Neutrophil (primary cell): Measurements from ENCODE around the gene WDR62.

Source experiments
- H3K27ac ChIP-seq: fragments of 200-600 bp; sonication (generic); 2 replicates; pipeline ENCODE4 v1.5.1; 2016; ENCODE audit warnings: mild to moderate bottlenecking, moderate library complexity
- H3K27me3 ChIP-seq: fragments of 200-600 bp; sonication (generic); 2 replicates; pipeline ENCODE4 v1.6.0; 2016; ENCODE audit warnings: mild to moderate bottlenecking
- H3K36me3 ChIP-seq: fragments of 200-600 bp; sonication (generic); 2 replicates; pipeline ENCODE4 v1.5.1; 2017
- H3K4me1 ChIP-seq, 2 experiments: fragments of 200-600 bp in 1 of 2; sonication (generic) in 1 of 2; 1 replicate in 1 of 2; 2 replicates in 1 of 2; pipeline versions ENCODE4 v1.5.1 to v1.6.1; 2013 to 2016; ENCODE audit warnings: low read depth in 1 of 2, low read length in 1 of 2, mild to moderate bottlenecking in 1 of 2, moderate library complexity in 1 of 2; ENCODE audit not compliant: control insufficient read depth in 1 of 2, insufficient read depth in 1 of 2
- H3K4me3 ChIP-seq, 2 experiments: fragments of 200-600 bp in 1 of 2; sonication (generic) in 1 of 2; 1 replicate in 1 of 2; 2 replicates in 1 of 2; pipeline ENCODE4 v1.5.1; 2013 to 2016; ENCODE audit warnings: low read depth in 1 of 2, low read length in 1 of 2, mild to moderate bottlenecking in 1 of 2, moderate library complexity in 1 of 2
- H3K9me3 ChIP-seq: fragments of 200-600 bp; sonication (generic); 2 replicates; pipeline ENCODE4 v1.5.1; 2016
- CTCF ChIP-seq: fragments of 200-600 bp; sonication (generic); IDR thresholded peaks from 2 replicates; pipeline ENCODE4 v1.5.1; 2016; ENCODE audit warnings: antibody characterized with exemption

WDR62 gene

GRCh38 chr19:36089847-36090246, 35.1 kb downstream of the WDR62 start:
- Histone ChIP-seq H3K9me3 (no peaks in the 10 kb centered on the region), H3K36me3 (peaks cover 84% of the 10 kb centered on the region), H3K4me3 (no peak overlapping the region)

GRCh38 chr19:36090910-36091695, 36.4 kb downstream of the WDR62 start:
- peaks cover 85% of the 10 kb centered on the region for H3K36me3 ChIP-seq
- no peak for TF ChIP-seq CTCF

More at GRCh38 chr19:36089847-36090246, 35.1 kb downstream of the WDR62 start:
- Histone ChIP-seq H3K4me1 (no peaks in the 10 kb centered on the region), H3K27ac (no peak overlapping the region), H3K27me3 (no peaks in the 10 kb centered on the region)
- TF ChIP-seq CTCF, result no peak

GRCh38 chr19:36092566-36092965, 37.9 kb downstream of the WDR62 start:
- Histone ChIP-seq H3K4me1 (no peaks in the 10 kb centered on the region), H3K9me3 (no peaks in the 10 kb centered on the region), H3K4me3 (no peak overlapping the region), H3K36me3 (peaks cover 83% of the 10 kb centered on the region), H3K27me3 (no peaks in the 10 kb centered on the region), H3K27ac (no peak overlapping the region)
- TF ChIP-seq CTCF, result no peak

More at GRCh38 chr19:36090910-36091695, 36.4 kb downstream of the WDR62 start:
- H3K27ac ChIP-seq, result no peak overlapping the region
- H3K4me1 ChIP-seq, result no peaks in the 10 kb centered on the region
- no peaks in the 10 kb centered on the region for H3K9me3 ChIP-seq
- H3K27me3 ChIP-seq, result no peaks in the 10 kb centered on the region
- H3K4me3 ChIP-seq, result no peak overlapping the region

GRCh38 chr19:36093146-36093662, 38.5 kb downstream of the WDR62 start:
- peaks cover 77% of the 10 kb centered on the region for H3K36me3 ChIP-seq
- no peak for TF ChIP-seq CTCF

GRCh38 chr19:36093687-36094086, 39.0 kb downstream of the WDR62 start:
- Histone ChIP-seq H3K27ac (no peak overlapping the region), H3K4me1 (no peaks in the 10 kb centered on the region), H3K27me3 (no peaks in the 10 kb centered on the region), H3K4me3 (no peak overlapping the region), H3K9me3 (no peaks in the 10 kb centered on the region), H3K36me3 (peaks cover 76% of the 10 kb centered on the region)
- no peak for TF ChIP-seq CTCF

More at GRCh38 chr19:36093146-36093662, 38.5 kb downstream of the WDR62 start:
- Histone ChIP-seq H3K27ac (no peak overlapping the region), H3K9me3 (no peaks in the 10 kb centered on the region), H3K4me3 (no peak overlapping the region), H3K27me3 (no peaks in the 10 kb centered on the region), H3K4me1 (no peaks in the 10 kb centered on the region)
